HepG2 (cell line): ENCODE data around the gene ZNF451. TPM values are rescaled to one million over a fixed set of nuclear protein-coding genes. Genes with fewer than 3 reads are reported as not detected.
A peak's percentile ranks its signal among the peaks of the same experiment; 100 is the strongest.

ENCODE experiments used
- ARID5B ChIP-seq: IDR thresholded peaks from 2 replicates; pipeline ENCODE4 v1.4.0; 2020; ENCODE audit warnings: mild to moderate bottlenecking, missing genetic modification reagents
- BCL3 ChIP-seq: sonication (generic); formaldehyde crosslinking; IDR thresholded peaks from 2 replicates; pipeline ENCODE4 v1.5.1; 2020; ENCODE audit warnings: mild to moderate bottlenecking, missing genetic modification reagents, moderate library complexity
- ERF ChIP-seq: IDR thresholded peaks from 2 replicates; pipeline ENCODE4 v1.6.1; 2018; ENCODE audit warnings: missing biosample characterization, missing genetic modification reagents
- ETV5 ChIP-seq: IDR thresholded peaks from 2 replicates; pipeline ENCODE4 v1.6.1; 2018; ENCODE audit warnings: missing biosample characterization, missing genetic modification reagents, inconsistent platforms, borderline replicate concordance
- FOXK1 ChIP-seq: sonication (generic); formaldehyde crosslinking; IDR thresholded peaks from 2 replicates; pipeline ENCODE4 v1.4.0; 2020; ENCODE audit warnings: low read depth, missing genetic modification reagents, borderline replicate concordance
- HMGXB4 ChIP-seq, 2 experiments: sonication (generic) in 1 of 2; formaldehyde crosslinking in 1 of 2; IDR thresholded peaks; 2 replicates each; pipeline versions ENCODE4 v1.4.0 to v1.6.1; 2018 to 2020; ENCODE audit warnings: missing genetic modification reagents in 2 of 2, borderline replicate concordance in 1 of 2, low read depth in 1 of 2, mild to moderate bottlenecking in 1 of 2, missing biosample characterization in 1 of 2
- MXD4 ChIP-seq: IDR thresholded peaks from 2 replicates; pipeline ENCODE4 v1.6.1; 2016; ENCODE audit warnings: mild to moderate bottlenecking, missing biosample characterization, missing genetic modification reagents
- ZMYM4 ChIP-seq: sonication (generic); formaldehyde crosslinking; IDR thresholded peaks from 2 replicates; pipeline ENCODE4 v1.8.1; 2023; ENCODE audit warnings: mild to moderate bottlenecking, missing genetic modification reagents
- ZNF329 ChIP-seq: sonication (generic); formaldehyde crosslinking; IDR thresholded peaks from 2 replicates; pipeline ENCODE4 v1.9.0; 2021; ENCODE audit warnings: low read depth, mild to moderate bottlenecking, missing genetic modification reagents
- ZNF501 ChIP-seq: sonication (generic); formaldehyde crosslinking; IDR thresholded peaks from 2 replicates; pipeline ENCODE4 v1.5.1; 2020; ENCODE audit warnings: mild to moderate bottlenecking, moderate library complexity, missing genetic modification reagents
- polyA plus RNA-seq, 8 experiments: library from polyadenylated mRNA; depleted of rRNA in 3 of 8; stranded (reverse) in 7 of 8; unstranded in 1 of 8; fragments of >200 nt; fragmentation: Illumina TruSeq in 4 of 8; extraction: Trizol in 4 of 8; gene quantifications; 2 replicates each; pipeline versions ENCODE4 v1.2.1 to v1.2.3, GENCODE V29; 2011 to 2016; ENCODE audit warnings: low read depth in 4 of 8, missing spikeins in 1 of 8, mixed read lengths in 1 of 8; ENCODE audit not compliant: insufficient read depth in 1 of 8
- total RNA-seq, 5 experiments: library from RNA; depleted of rRNA; stranded (reverse); fragments of >200 nt; fragmentation: Illumina TruSeq; extraction: Trizol; gene quantifications; 2 replicates each; pipeline ENCODE4 v1.2.3, GENCODE V29; 2016; ENCODE audit warnings: low read depth in 1 of 5

ZNF451 gene
- total and polyA plus RNA-seq, 2 of the 13 experiments (the other 11 are each of a cell fraction or from before 2014, with no cell fraction given) = 32.1 to 65.7 TPM

GRCh38 chr6:57046332-57047256 lies 43.4 kb upstream of the ZNF451 start, which contains the start of gene KIAA1586 (continued):
- peak; percentile 87 to 90 for TF ChIP-seq HMGXB4 (CRISPR knock-in tag; IDR thresholded peaks at IDR 0.05; ENCODE audit: borderline replicate concordance in 1 of 2, low read depth in 1 of 2)
- TF ChIP-seq ERF (CRISPR knock-in tag) = peak; percentile 87
- peak; percentile 73; the same call in 1 of the 2 replicates for TF ChIP-seq ETV5 (CRISPR knock-in tag)
- peak; percentile 61 for TF ChIP-seq MXD4 (CRISPR knock-in tag)
- 0 out of 2 replicates have a peak, but pooled peaks have one; percentile 25 for TF ChIP-seq ZNF329 (CRISPR knock-in tag)
- 0 out of 2 replicates have a peak, but pooled peaks have one; percentile 29 for TF ChIP-seq FOXK1 (CRISPR knock-in tag)
- TF ChIP-seq ZMYM4 (CRISPR knock-in tag) = peak; percentile 91
- peak; percentile 85 for TF ChIP-seq ZNF501 (CRISPR knock-in tag)
- TF ChIP-seq BCL3 = peak; percentile 83
- peak; percentile 76 for TF ChIP-seq ARID5B
